TTC549 (cell line): ENCODE data around the gene FUT9.

Experiments
- FAIRE-seq: peaks from 2 replicates; lab custom pipeline; 2012; peaks lifted over from hg19 to GRCh38; lab: Jason Lieb, UNC

The FUT9 gene

GRCh38 chr6:96073555-96073954, 57.8 kb downstream of the FUT9 start:
- FAIRE-seq, result no peak

DNA sequence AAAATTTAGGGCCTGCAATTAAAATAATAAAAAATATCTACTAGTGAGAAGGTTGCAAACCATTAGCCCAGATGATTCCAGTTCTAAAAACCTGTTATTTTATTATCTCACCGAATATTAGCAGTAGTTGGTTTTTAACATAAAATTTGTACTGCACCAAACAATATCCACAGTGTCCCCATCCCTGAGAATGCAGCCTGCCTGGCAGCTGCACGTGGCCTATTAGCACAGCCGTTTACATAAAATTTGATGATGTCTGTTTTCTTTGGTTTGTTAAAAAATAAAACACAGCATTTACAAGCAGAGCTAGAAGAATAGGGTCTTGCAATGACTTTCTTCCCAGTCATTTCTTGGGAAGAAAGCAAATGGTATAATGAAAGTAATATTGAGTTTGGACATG, 58.2 kb downstream of the FUT9 start:
- FAIRE-seq, result no peak

GRCh38 chr6:96075826-96076225, 60.1 kb downstream of the FUT9 start:
- FAIRE-seq, result no peak

DNA sequence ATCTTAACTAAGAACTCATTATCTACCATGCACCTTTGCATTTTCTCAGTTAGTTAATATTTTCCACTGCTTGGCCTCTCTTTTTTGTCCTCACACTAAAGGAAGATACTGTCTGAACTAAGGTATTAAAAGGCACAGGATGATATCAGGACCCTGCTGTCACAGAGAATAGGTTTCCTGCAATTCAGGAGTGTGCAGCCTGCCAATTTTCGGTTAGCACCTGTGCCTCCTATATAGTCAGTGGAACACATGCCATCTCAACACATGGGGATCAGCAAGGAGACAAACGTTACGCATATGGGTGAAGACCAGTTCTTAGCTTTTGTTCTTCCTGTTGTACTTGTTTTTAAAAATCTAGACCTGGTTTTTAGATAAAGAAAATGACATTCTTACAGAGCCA, 71.0 kb downstream of the FUT9 start:
- no peak for FAIRE-seq

GRCh38 chr6:96089173-96089572, 73.4 kb downstream of the FUT9 start:
- no peak for FAIRE-seq

GRCh38 chr6:96094077-96094476, 78.3 kb downstream of the FUT9 start:
- no peak for FAIRE-seq

DNA sequence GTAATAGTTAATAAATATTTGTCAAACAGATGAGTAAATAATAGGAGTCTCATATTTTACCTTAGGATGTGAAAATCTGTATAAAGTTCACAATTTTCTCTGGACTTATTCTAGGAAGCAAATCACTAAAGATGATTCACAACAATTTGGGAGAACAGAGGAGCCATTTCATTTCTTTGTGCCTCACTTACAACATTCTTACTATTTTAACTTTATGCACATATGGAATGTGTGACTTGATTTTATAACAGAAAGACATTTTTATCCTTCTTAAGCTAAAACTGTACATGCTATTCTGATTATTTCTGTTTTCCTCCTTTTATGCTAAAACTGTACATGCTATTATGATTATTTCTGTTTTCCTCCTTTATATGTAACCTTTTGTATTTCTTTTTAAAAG, 83.3 kb downstream of the FUT9 start:
- FAIRE-seq, result no peak

DNA sequence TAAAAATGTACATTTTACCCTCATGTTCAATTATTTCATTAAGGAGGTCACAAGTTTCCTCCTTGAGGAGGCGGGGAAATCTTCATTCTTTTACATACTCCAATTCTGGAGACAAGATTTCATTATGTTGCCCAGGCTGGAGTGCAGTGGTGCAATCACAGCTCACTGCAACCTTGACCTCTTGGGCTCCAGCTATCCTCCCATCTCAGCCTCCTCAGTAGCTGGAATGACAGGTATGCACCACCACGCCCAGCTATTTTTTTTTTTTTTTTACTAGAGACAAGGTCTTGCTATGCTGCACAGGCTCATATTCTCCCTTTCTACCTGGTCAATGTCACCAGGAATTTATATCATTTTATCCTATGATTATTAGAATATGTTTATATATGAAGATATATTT, 85.8 kb downstream of the FUT9 start:
- no peak for FAIRE-seq

GRCh38 chr6:96104910-96105309, 89.1 kb downstream of the FUT9 start:
- no peak for FAIRE-seq

GRCh38 chr6:96110878-96111277, 95.1 kb downstream of the FUT9 start:
- no peak for FAIRE-seq

DNA sequence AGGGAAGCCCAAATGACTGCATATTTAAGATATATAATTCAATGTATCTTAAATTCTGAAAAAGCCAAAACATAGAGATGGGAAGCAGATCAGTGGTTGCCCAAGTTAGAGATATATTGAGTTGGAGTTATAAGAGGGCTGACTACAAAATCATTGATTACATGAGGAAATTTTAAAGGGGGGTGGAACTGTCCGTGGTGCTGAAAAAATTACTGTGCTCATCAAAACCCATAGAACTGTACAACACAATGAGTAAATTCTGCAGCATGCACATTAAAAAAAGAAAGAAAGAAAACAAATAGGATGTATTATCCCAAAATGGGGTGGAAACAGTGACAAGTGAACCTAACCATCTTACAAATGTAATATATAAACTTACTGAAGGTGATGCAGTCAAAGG, 100.9 kb downstream of the FUT9 start:
- no peak for FAIRE-seq

DNA sequence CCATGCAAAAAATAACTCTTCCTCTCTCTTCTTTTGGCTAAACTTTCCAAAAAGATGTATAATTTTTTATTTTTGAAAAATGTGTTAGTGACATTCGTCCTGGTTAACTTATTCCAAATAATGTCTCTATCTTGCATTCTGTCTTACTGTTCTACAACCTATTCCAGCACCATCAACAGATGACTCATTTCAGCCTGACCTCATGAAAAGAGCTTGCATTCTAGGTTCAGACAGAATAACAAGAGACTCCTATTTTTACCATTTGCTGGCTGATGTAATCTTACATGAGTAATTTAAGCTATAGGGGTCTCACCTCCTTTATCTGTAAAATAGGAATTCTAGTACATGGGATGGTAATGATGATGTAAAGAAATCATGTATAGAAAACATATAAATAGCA, 109.0 kb downstream of the FUT9 start:
- no peak for FAIRE-seq

DNA sequence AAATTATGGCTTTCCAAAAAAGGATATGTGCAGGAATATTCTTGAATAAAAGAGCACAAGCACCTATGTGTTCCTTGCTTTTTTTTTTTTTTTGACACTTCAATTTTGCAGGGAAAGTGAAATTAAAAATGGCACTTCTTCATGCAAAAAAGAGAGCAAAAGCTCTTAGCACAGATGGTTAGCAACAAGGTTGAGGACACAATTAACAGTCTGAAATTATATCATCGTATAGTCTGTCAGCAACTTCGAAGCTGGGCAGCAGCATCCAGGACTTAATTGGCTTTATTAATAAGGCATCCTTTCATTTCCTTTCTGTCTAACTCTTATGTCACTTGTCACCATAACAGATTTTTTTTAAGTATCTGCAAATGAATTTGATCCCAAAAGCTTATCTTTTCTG, 122.6 kb downstream of the FUT9 start:
- no peak for FAIRE-seq

- no peak for FAIRE-seq
Observed at GRCh38 chr6:96142142-96142541, 126.4 kb downstream of the FUT9 start.

DNA sequence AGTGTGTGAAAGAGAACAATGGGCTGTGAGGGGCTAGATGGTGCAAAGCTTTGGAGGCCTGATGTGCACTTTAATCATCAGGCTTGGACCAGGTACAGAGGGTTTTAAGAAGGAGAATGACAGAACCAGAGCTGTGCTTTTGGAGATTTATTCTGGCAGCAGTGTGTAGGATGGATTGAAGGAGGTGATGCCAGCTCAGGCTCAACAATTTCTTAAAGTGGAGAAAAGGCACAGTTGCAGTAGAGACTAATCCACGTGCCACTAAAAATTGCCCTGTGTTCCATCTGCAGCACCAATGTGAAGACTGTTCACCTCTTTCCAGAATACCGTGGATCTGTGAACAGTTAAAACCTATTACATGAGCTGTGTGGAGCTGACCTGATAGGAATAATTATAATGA, 134.7 kb downstream of the FUT9 start:
- no peak for FAIRE-seq

- FAIRE-seq, result no peak
Observed at GRCh38 chr6:96151707-96152106, 135.9 kb downstream of the FUT9 start.

DNA sequence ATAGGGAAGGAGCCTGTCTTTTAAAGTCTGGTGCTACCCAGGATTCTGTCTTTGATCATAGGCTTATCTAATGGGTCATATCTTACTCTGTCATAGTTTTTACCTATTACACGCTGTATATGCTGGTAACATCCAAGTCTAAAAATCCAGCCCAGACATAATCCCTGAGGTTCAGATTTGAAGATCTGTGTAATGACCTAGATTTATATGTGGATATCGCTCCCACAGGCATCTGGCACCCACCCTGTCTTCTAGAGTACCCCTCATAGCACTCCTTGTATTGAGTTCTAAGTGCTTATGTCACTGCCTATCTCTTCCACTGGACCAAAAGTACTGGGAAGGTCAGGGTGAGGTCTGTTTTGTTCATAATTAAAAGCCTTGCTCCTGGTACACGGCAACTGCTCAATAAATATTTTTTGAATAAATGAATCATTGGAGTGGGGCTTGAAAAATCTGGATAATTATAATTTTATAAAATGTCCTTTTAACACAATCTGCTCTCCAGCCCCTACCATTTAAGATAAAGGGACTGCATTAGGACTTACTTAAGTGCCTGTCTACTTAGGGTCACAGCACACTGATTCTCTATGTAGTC, 136.4 kb downstream of the FUT9 start:
- FAIRE-seq, result no peak

GRCh38 chr6:96153775-96154174, 138.0 kb downstream of the FUT9 start:
- no peak for FAIRE-seq

DNA sequence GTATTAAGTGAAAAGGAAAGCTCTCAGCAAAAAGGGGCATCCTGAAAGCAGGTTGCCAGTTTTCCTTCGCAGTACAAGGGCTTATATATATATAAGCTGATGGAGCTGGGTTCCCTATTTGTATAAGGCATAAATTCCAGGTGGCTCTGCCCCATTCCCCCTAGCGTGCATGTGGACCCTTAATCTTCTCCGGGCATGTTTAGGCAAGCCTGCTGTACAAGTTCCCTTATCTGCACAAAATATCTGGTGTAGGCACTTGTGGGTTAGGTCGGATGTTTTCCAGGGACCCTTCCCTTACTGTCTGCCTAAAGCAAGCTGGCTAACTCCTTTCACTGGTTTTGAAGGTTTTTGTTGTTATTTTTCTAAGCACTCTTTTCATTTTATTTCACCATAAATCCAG, 140.7 kb downstream of the FUT9 start:
- FAIRE-seq, result no peak

- FAIRE-seq, result no peak
Observed at GRCh38 chr6:96157018-96157565, 141.3 kb downstream of the FUT9 start.

GRCh38 chr6:96162711-96163120, 146.9 kb downstream of the FUT9 start:
- FAIRE-seq, result no peak

- no peak for FAIRE-seq
Observed at GRCh38 chr6:96164802-96165201, 149.0 kb downstream of the FUT9 start.

DNA sequence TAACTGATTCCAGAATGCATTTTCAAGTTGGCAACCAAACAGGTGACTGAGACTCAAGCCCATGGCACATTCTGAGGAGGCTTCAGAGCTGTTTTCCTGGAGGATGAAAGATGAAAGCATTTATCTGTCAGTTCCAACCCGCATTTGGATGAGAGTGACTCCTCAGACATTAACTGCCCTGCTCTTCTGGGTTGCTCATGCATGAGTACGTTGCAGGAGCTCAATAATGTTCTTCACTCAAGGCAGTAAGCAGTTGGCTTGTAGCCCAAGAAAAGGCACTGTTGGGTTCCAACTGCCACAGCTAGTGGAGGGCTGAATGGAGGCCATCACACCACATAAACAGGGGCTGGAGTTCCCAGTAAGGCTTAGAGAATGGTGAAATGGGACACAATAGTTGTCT, 155.3 kb downstream of the FUT9 start:
- no peak for FAIRE-seq

GRCh38 chr6:96184798-96185197, 169.0 kb downstream of the FUT9 start:
- no peak for FAIRE-seq

DNA sequence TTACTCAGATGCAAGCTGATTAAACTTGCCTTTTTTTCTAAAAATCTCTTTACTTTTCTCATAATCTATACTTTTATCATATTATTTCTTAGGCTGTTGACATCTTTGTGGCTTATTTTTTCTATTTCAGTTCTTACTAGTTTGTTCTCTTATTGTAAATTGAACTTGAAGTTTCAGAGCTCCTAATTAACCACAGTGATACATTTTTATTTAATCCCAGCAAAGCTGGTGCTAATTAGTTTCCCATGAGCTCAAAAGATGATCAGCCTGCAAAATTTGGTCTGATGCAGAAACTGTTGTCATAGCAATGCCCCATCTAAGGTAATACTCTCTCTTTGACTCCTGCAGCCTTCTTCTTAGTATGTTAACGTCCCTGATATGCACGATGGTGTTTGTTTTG, 170.3 kb downstream of the FUT9 start:
- FAIRE-seq, result no peak
